HCT116 (cell line): ENCODE data around the gene EEF1A2. TPM values are rescaled to one million over a fixed set of nuclear protein-coding genes. Genes with fewer than 3 reads are reported as not detected.

ENCODE experiments used
- ATAC-seq: fragments of 200-7000 bp; cut with Tn5 transposase; 2 replicates; pipeline ENCODE4 v1.9.1; 2020; ENCODE audit warnings: mild to moderate bottlenecking, moderate library complexity
- BruUV-seq: library from RNA; stranded (reverse); fragments of 400-500 nt; replicated peaks from 2 replicates; lab custom pipeline; 2021; lab: Mats Ljungman, UMichigan
- CTCF ChIA-PET: fragments of 300-600 bp; sonication (Branson Sonifier 250); formaldehyde crosslinking; loops from one replicate; lab custom pipeline; 2021; ENCODE audit warnings: antibody characterized with exemption; lab: Charles Lee
- POLR2A ChIA-PET: fragments of 300-600, 350-600 bp; sonication (Branson Sonifier 250); formaldehyde crosslinking; loops from one replicate; lab custom pipeline; 2021; ENCODE audit warnings: antibody characterized with exemption; lab: Charles Lee
- RAD21 ChIA-PET, 2 experiments: fragments of 300-600 bp; sonication (Branson Sonifier 250); formaldehyde crosslinking; loops; one replicate each; lab custom pipeline; 2023; ENCODE audit warnings: low total read pairs in 2 of 2; ENCODE audit not compliant: uncharacterized antibody in 2 of 2, unreplicated experiment in 2 of 2, low non-redundant PET in 1 of 2; lab: Charles Lee
- DNase-seq: peaks from one replicate; pipeline ENCODE4 v3.0.0-alpha.2; 2010; ENCODE audit warnings: low read depth, low spot score
- H2AFZ ChIP-seq: fragments of 200-600 bp; shearing (Covaris generic), sonication (generic); 2 replicates; pipeline ENCODE4 v1.6.1; 2017; ENCODE audit warnings: low read depth, mixed run types, mixed read lengths, antibody characterized with exemption, low read length; ENCODE audit not compliant: poor library complexity, severe bottlenecking
- H3K27ac ChIP-seq: 2 replicates; pipeline ENCODE4 v1.5.1; 2012; ENCODE audit warnings: low read depth, low read length
- H3K27me3 ChIP-seq: fragments of 200-600 bp; sonication (generic); 2 replicates; pipeline ENCODE4 v1.6.1; 2016; ENCODE audit warnings: mixed run types, low read length, mixed read lengths; ENCODE audit not compliant: insufficient read depth
- H3K36me3 ChIP-seq, 2 experiments: fragments of 200-500 bp in 1 of 2; fragments of 200-600 bp in 1 of 2; sonication (Bioruptor generic) in 1 of 2; sonication (generic) in 1 of 2; 2 replicates each; pipeline versions ENCODE4 v1.5.1 to v1.6.1; 2014 to 2016; ENCODE audit warnings: low read length in 2 of 2, inconsistent platforms in 1 of 2, mixed read lengths in 1 of 2, mixed run types in 1 of 2; ENCODE audit not compliant: insufficient read depth in 2 of 2, control insufficient read depth in 1 of 2
- H3K4me1 ChIP-seq, 2 experiments: fragments of 200-600 bp in 1 of 2; sonication (generic) in 1 of 2; 2 replicates each; pipeline versions ENCODE4 v1.5.1 to v1.6.1; 2012 to 2017; ENCODE audit warnings: low read length in 2 of 2, inconsistent platforms in 1 of 2, mild to moderate bottlenecking in 1 of 2, mixed read lengths in 1 of 2, mixed run types in 1 of 2, moderate library complexity in 1 of 2; ENCODE audit not compliant: insufficient read depth in 2 of 2, control insufficient read depth in 1 of 2
- H3K4me2 ChIP-seq: fragments of 200-600 bp; sonication (generic); 2 replicates; pipeline ENCODE4 v1.6.1; 2017; ENCODE audit warnings: mixed run types, low read length, mixed read lengths
- H3K4me3 ChIP-seq, 2 experiments: fragments of 200-600 bp in 1 of 2; sonication (generic) in 1 of 2; replicated peaks in 1 of 2; 2 replicates each; pipeline ENCODE4 v1.5.1; 2011 to 2016; ENCODE audit warnings: low read length in 2 of 2, control low read depth in 1 of 2, low read depth in 1 of 2, mild to moderate bottlenecking in 1 of 2, mixed read lengths in 1 of 2, mixed run types in 1 of 2
- H3K79me2 ChIP-seq: fragments of 200-600 bp; sonication (generic); 2 replicates; pipeline ENCODE4 v1.6.1; 2017; ENCODE audit warnings: mild to moderate bottlenecking, mixed run types, low read length, moderate library complexity, mixed read lengths; ENCODE audit not compliant: insufficient read depth
- H3K9ac ChIP-seq: fragments of 200-600 bp; sonication (generic); 2 replicates; pipeline ENCODE4 v1.6.1; 2016; ENCODE audit warnings: low read length, mixed read lengths
- H3K9me2 ChIP-seq: fragments of 200-600 bp; sonication (generic), shearing (Covaris generic); 2 replicates; pipeline ENCODE4 v1.6.1; 2017; ENCODE audit warnings: mixed run types, mild to moderate bottlenecking, moderate library complexity; ENCODE audit not compliant: insufficient read depth
- H3K9me3 ChIP-seq, 2 experiments: fragments of 200-500 bp in 1 of 2; fragments of 200-600 bp in 1 of 2; sonication (Bioruptor generic) in 1 of 2; sonication (generic) in 1 of 2; 2 replicates each; pipeline ENCODE4 v1.6.1; 2014 to 2017; ENCODE audit warnings: low read length in 2 of 2, mixed read lengths in 2 of 2, inconsistent platforms in 1 of 2, low read depth in 1 of 2, mild to moderate bottlenecking in 1 of 2, mixed run types in 1 of 2, moderate library complexity in 1 of 2; ENCODE audit not compliant: control insufficient read depth in 1 of 2, insufficient read depth in 1 of 2
- H4K20me1 ChIP-seq: fragments of 200-600 bp; sonication (generic), shearing (Covaris generic); 2 replicates; pipeline ENCODE4 v1.6.1; 2017; ENCODE audit warnings: mixed run types, mild to moderate bottlenecking, moderate library complexity; ENCODE audit not compliant: insufficient read depth
- CBX3 ChIP-seq: IDR thresholded peaks from 2 replicates; pipeline ENCODE4 v1.6.1; 2012; ENCODE audit warnings: low read depth
- CEBPB ChIP-seq: IDR thresholded peaks from 2 replicates; pipeline ENCODE4 v1.6.1; 2012; ENCODE audit warnings: low read depth
- ELF1 ChIP-seq: IDR thresholded peaks from 2 replicates; pipeline ENCODE4 v1.6.1; 2012; ENCODE audit warnings: low read depth, borderline replicate concordance
- EZH2 ChIP-seq: fragments of 200-600 bp; sonication (generic); IDR thresholded peaks from 2 replicates; pipeline ENCODE4 v1.6.1; 2017; ENCODE audit warnings: antibody characterized with exemption, mixed run types
- FOSL1 ChIP-seq: IDR thresholded peaks from 2 replicates; pipeline ENCODE4 v1.6.1; 2012; ENCODE audit warnings: low read depth
- JUND ChIP-seq: IDR thresholded peaks from 2 replicates; pipeline ENCODE4 v1.6.1; 2012
- POLR2A ChIP-seq: IDR thresholded peaks from 2 replicates; pipeline ENCODE4 v1.7.0; 2011; ENCODE audit warnings: borderline replicate concordance; ENCODE audit not compliant: insufficient read depth, insufficient read length; ENCODE audit errors: extremely low read depth
- POLR2AphosphoS5 ChIP-seq: IDR thresholded peaks from 2 replicates; pipeline ENCODE4 v1.6.1; 2011; ENCODE audit warnings: mild to moderate bottlenecking, low read depth, low read length, moderate library complexity
- SIN3A ChIP-seq: IDR thresholded peaks from 2 replicates; pipeline ENCODE4 v1.6.1; 2012; ENCODE audit warnings: low read depth
- SRF ChIP-seq: IDR thresholded peaks from 2 replicates; pipeline ENCODE4 v1.6.1; 2012; ENCODE audit warnings: low read depth
- TCF7L2 ChIP-seq: IDR thresholded peaks from 2 replicates; pipeline ENCODE4 v1.7.0; 2011; ENCODE audit warnings: borderline replicate concordance, inconsistent platforms; ENCODE audit not compliant: insufficient read depth, insufficient read length; ENCODE audit errors: extremely low read depth
- YY1 ChIP-seq: IDR thresholded peaks from 2 replicates; pipeline ENCODE4 v1.6.1; 2011; ENCODE audit warnings: low read length, low read depth, moderate library complexity, mild to moderate bottlenecking; ENCODE audit not compliant: insufficient replicate concordance; ENCODE audit errors: extremely low read depth
- ZFX ChIP-seq: fragments of 450-650 bp; IDR thresholded peaks from 2 replicates; pipeline ENCODE4 v1.6.1; 2017
- ZNF274 ChIP-seq: fragments of 200-500 bp; sonication (Bioruptor generic); IDR thresholded peaks from 2 replicates; pipeline ENCODE4 v1.6.1; 2014; ENCODE audit warnings: mild to moderate bottlenecking, low read depth, low read length, inconsistent platforms
- intact Hi-C: fragments of 100-400 bp; cut with micrococcal nuclease; formaldehyde crosslinking; loops from 2 replicates; pipeline ENCODE4 v1.10.0; 2022
- total RNA-seq: library from RNA; stranded (reverse); gene quantifications from one replicate; pipeline ENCODE4 v1.2.1, GENCODE V29; 2021; ENCODE audit not compliant: unreplicated experiment
- TF ChIP-seq, protein P1 (sequence below): IDR thresholded peaks from 2 replicates; pipeline ENCODE4 v1.6.1; 2012; ENCODE audit warnings: low read depth
- TF ChIP-seq, protein P2 (sequence below): IDR thresholded peaks from 2 replicates; pipeline ENCODE4 v1.6.1; 2012
- TF ChIP-seq, protein P3 (sequence below): IDR thresholded peaks from 2 replicates; pipeline ENCODE4 v1.6.1; 2012
- TF ChIP-seq, protein P4 (sequence below), 3 experiments: fragments of 200-600 bp in 1 of 3; sonication (generic) in 1 of 3; IDR thresholded peaks in 2 of 3; conservative IDR thresholded peaks in 1 of 3; 2 replicates each; pipeline ENCODE4 v1.5.1; 2012 to 2017; ENCODE audit warnings: low read depth in 2 of 3, low read length in 2 of 3, antibody characterized with exemption in 1 of 3, borderline replicate concordance in 1 of 3, control low read depth in 1 of 3, mild to moderate bottlenecking in 1 of 3, mixed read lengths in 1 of 3, mixed run types in 1 of 3, moderate library complexity in 1 of 3; ENCODE audit not compliant: insufficient read depth in 1 of 3

EEF1A2 gene
- total RNA-seq, 1 experiment from 2014 or later = 454 TPM

DNA sequence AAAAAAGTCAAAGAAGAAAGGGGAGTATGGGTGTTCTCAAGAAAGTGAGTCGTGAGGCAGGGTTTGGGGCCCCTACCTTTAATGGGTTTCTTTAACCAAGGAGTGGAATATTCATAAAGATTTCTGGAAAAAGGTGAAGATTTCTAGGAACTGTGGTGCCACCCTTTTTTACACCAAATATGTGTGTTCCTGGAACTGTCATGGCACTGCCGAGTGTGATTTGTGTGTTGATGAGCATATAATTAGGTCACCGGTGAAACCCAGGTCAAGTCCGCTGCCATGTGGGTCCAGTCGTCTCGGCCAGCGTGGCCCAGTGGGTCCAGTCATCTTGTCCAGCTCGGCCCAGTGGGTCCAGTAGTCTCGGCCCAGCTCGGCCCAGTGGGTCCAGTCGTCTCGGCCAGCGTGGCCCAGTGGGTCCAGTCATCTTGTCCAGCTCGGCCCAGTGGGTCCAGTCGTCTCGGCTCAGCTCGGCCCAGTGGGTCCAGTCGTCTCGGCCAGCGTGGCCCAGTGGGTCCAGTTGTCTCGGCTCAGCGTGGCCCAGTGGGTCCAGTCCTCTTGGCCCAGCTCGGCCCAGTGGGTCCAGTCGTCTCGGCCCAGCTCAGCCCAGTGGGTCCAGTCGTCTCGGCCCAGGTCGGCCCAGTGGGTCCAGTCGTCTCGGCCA is 8.3 kb upstream of the EEF1A2 start:
- Histone ChIP-seq H3K27ac (no peak overlapping the region), H3K27me3 (no peaks in the 10 kb centered on the region), H2AFZ (no peak overlapping the region), H3K4me1 (peaks cover 3% of the 10 kb centered on the region in 2 experiments; a peak in 3 of 4 replicates), H3K4me2 (no peak overlapping the region), H3K79me2 (no peaks in the 10 kb centered on the region), H3K9me2 (no peaks in the 10 kb centered on the region), H3K9ac (no peak overlapping the region), H3K9me3 (no peaks in the 10 kb centered on the region; a peak in 1 of 4 replicates), H3K4me3 (no peak overlapping the region), H4K20me1 (no peaks in the 10 kb centered on the region), H3K36me3 (no peaks in the 10 kb centered on the region)
- ChIA-PET POLR2A (no interaction called here), RAD21 (no interaction called here), CTCF (no interaction called here)
- DNase-seq (no peak), ATAC-seq (no peak)
- BruUV-seq = no TSS peak
- intact Hi-C loops = no loop called here
- TF ChIP-seq POLR2AphosphoS5 (no peak), YY1 (no peak), EZH2 (no peak), ZNF274 (no peak), SRF (no peak), ELF1 (no peak), POLR2A (no peak), FOSL1 (no peak), JUND (no peak), ZFX (no peak), CBX3 (no peak), CEBPB (no peak), SIN3A (no peak), TCF7L2 (no peak)
- TF ChIP-seq, protein P1, sequence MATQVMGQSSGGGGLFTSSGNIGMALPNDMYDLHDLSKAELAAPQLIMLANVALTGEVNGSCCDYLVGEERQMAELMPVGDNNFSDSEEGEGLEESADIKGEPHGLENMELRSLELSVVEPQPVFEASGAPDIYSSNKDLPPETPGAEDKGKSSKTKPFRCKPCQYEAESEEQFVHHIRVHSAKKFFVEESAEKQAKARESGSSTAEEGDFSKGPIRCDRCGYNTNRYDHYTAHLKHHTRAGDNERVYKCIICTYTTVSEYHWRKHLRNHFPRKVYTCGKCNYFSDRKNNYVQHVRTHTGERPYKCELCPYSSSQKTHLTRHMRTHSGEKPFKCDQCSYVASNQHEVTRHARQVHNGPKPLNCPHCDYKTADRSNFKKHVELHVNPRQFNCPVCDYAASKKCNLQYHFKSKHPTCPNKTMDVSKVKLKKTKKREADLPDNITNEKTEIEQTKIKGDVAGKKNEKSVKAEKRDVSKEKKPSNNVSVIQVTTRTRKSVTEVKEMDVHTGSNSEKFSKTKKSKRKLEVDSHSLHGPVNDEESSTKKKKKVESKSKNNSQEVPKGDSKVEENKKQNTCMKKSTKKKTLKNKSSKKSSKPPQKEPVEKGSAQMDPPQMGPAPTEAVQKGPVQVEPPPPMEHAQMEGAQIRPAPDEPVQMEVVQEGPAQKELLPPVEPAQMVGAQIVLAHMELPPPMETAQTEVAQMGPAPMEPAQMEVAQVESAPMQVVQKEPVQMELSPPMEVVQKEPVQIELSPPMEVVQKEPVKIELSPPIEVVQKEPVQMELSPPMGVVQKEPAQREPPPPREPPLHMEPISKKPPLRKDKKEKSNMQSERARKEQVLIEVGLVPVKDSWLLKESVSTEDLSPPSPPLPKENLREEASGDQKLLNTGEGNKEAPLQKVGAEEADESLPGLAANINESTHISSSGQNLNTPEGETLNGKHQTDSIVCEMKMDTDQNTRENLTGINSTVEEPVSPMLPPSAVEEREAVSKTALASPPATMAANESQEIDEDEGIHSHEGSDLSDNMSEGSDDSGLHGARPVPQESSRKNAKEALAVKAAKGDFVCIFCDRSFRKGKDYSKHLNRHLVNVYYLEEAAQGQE = no peak
- TF ChIP-seq, protein P2, sequence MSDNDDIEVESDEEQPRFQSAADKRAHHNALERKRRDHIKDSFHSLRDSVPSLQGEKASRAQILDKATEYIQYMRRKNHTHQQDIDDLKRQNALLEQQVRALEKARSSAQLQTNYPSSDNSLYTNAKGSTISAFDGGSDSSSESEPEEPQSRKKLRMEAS = no peak
- TF ChIP-seq, protein P3, sequence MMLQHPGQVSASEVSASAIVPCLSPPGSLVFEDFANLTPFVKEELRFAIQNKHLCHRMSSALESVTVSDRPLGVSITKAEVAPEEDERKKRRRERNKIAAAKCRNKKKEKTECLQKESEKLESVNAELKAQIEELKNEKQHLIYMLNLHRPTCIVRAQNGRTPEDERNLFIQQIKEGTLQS = no peak
- TF ChIP-seq, protein P4, sequence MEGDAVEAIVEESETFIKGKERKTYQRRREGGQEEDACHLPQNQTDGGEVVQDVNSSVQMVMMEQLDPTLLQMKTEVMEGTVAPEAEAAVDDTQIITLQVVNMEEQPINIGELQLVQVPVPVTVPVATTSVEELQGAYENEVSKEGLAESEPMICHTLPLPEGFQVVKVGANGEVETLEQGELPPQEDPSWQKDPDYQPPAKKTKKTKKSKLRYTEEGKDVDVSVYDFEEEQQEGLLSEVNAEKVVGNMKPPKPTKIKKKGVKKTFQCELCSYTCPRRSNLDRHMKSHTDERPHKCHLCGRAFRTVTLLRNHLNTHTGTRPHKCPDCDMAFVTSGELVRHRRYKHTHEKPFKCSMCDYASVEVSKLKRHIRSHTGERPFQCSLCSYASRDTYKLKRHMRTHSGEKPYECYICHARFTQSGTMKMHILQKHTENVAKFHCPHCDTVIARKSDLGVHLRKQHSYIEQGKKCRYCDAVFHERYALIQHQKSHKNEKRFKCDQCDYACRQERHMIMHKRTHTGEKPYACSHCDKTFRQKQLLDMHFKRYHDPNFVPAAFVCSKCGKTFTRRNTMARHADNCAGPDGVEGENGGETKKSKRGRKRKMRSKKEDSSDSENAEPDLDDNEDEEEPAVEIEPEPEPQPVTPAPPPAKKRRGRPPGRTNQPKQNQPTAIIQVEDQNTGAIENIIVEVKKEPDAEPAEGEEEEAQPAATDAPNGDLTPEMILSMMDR (IDR thresholded peaks at IDR 0.05 in 2 of 3, conservative IDR thresholded peaks at IDR 0.05 in 1 of 3; ENCODE audit: borderline replicate concordance in 1 of 3, insufficient read depth in 1 of 3, low read depth in 2 of 3, low read length in 2 of 3) = no peak
